HG03280 (cell line): ENCODE data around the gene NCBP3.

ENCODE experiments used
- ATAC-seq: cut with Tn5 transposase; IDR thresholded peaks from one replicate; pipeline ENCODE4 v1.9.1; 2021; ENCODE audit warnings: mild to moderate bottlenecking, moderate library complexity; ENCODE audit not compliant: unreplicated experiment

Gene NCBP3

GRCh38 chr17:3845621-3846436, at the start of gene NCBP3:
Gene NCBP3 (minus strand): TSS chr17:3846246. CDS start chr17:3846223, 23 bp downstream.
- peak; percentile 97 for ATAC-seq

GRCh38 chr17:3895354-3895753, 49.3 kb upstream of the NCBP3 start:
- no peak for ATAC-seq

GRCh38 chr17:3894911-3895343, 48.9 kb upstream of the NCBP3 start:
- ATAC-seq = no peak

GRCh38 chr17:3894188-3894587, 48.1 kb upstream of the NCBP3 start:
- ATAC-seq = no peak

- ATAC-seq = no peak
Measured at GRCh38 chr17:3893720-3894116, 47.7 kb upstream of the NCBP3 start.

- peak; percentile 88 for ATAC-seq
Measured at GRCh38 chr17:3893003-3893719, 47.1 kb upstream of the NCBP3 start, which contains the start of gene CAMKK1. Gene CAMKK1 (minus strand): TSS chr17:3893053. CDS start chr17:3885687, 7,366 bp downstream.

GRCh38 chr17:3892095-3892998, 46.3 kb upstream of the NCBP3 start:
- peak; percentile 13 for ATAC-seq

GRCh38 chr17:3891626-3892094, 45.6 kb upstream of the NCBP3 start:
- no peak for ATAC-seq

GRCh38 chr17:3890878-3891219, 44.8 kb upstream of the NCBP3 start:
- ATAC-seq = no peak

GRCh38 chr17:3890082-3890877, 44.2 kb upstream of the NCBP3 start:
- ATAC-seq = no peak

- ATAC-seq = no peak
Measured at GRCh38 chr17:3889325-3890012, 43.4 kb upstream of the NCBP3 start.

GRCh38 chr17:3888343-3889171, 42.5 kb upstream of the NCBP3 start:
- ATAC-seq = no peak

GRCh38 chr17:3887804-3888203, 41.8 kb upstream of the NCBP3 start:
- no peak for ATAC-seq

- ATAC-seq = no peak
Measured at GRCh38 chr17:3887394-3887793, 41.3 kb upstream of the NCBP3 start.

GRCh38 chr17:3886776-3887175, 40.7 kb upstream of the NCBP3 start:
- ATAC-seq = no peak

- ATAC-seq = no peak
Measured at GRCh38 chr17:3885970-3886369, 39.9 kb upstream of the NCBP3 start.

GRCh38 chr17:3885271-3885670, 39.2 kb upstream of the NCBP3 start:
- no peak for ATAC-seq

GRCh38 chr17:3884188-3884587, 38.1 kb upstream of the NCBP3 start:
- ATAC-seq = no peak

GRCh38 chr17:3882276-3882675, 36.2 kb upstream of the NCBP3 start:
- ATAC-seq = no peak
